Measurements from ENCODE around the gene PRKAG2.

- TF ChIP-seq TAF1 (IDR thresholded peaks at IDR 0.05; ENCODE audit: low read depth, low read length), result no peak
- TF ChIP-seq POLR2AphosphoS5 (IDR thresholded peaks at IDR 0.05; ENCODE audit: low read depth, low read length), result no peak
- TF ChIP-seq POLR2A (IDR thresholded peaks at IDR 0.05; ENCODE audit: low read depth, low read length), result no peak
- no peak for TF ChIP-seq PAX5 (IDR thresholded peaks at IDR 0.05; ENCODE audit: insufficient read depth, low read length, severe bottlenecking)
These were observed 310.0 kb downstream of the PRKAG2 start for GRCh38 chr7:151566897-151567320.

All from GM12891 (cell line).